ENCODE data around the gene PGS1.

The PGS1 gene

DNA sequence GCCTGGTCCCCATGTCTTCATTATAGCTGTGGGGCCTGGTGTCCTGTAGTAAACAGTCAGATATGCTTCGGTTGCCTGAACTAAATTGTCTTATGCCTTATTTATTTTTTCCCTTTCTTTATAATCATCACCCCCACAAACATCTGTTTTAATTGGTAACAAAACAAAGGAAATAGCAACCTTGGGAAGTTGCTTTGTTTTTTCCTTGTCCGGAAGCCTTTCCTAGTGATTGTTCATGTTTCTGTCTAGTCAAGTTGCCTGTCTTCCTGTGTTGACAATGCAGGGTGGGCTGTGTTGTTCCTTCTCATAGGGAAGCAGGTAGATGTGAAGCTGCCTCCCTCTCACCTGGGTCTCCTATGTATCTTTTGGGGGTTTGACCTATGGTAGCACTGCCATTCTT lies 16.7 kb downstream of the PGS1 start:
- Histone ChIP-seq H3K9ac (ENCODE audit: low read depth, low read length) (no peak overlapping the region), H3K27ac (ENCODE audit: low read length) (no peak overlapping the region)

DNA sequence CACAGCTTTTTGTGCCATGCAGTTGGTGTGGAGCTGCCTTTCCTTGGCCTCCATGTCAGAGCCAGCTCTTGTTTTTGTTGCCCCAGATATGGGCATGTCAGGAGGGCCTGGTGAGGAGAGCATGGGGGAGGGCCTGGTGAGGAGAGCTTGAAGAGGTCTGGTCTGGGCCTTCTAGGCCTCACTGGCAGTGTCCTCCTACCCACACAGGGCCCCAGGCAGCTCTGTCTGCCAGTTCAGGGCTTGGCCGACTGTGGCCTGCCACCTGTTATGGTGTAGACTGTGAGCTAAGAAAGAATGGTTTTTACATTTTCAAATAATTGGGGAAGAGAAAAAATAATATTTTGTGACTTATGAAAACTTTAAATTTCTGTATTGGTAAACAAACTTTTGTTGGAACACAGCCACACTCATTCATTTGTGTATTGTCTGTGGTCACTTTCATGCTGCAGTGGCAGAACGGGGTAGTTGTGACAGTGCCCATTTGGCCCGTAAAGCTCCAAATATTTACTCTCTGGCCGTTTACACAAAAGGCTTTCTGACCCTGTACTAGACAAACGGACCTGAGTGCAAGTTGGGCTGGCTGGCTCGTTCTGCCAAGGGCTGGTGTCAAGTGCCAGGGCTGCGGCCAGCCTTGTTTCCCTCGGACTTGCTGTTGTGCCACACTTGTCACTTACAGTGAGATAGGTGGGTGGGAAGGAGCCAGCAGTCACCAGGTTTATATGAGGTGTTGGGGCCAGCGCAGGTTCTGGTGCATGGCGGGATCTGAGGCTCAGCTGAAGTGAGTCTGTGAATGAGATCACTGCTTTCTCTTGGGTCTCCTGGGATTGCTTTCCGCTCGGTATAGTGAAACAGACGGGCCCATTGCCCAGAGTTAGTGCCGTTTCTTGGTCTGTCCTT lies 18.2 kb downstream of the PGS1 start:
- no peak overlapping the region for H3K4me2 ChIP-seq (ENCODE audit: insufficient read depth, low read length)
- H3K79me2 ChIP-seq (ENCODE audit: insufficient read depth, low read length): peaks cover 48% of the 10 kb centered on the region
- no peaks in the 10 kb centered on the region for H3K27me3 ChIP-seq (ENCODE audit: insufficient read depth, low read length, poor library complexity)
- TF ChIP-seq, protein P1, sequence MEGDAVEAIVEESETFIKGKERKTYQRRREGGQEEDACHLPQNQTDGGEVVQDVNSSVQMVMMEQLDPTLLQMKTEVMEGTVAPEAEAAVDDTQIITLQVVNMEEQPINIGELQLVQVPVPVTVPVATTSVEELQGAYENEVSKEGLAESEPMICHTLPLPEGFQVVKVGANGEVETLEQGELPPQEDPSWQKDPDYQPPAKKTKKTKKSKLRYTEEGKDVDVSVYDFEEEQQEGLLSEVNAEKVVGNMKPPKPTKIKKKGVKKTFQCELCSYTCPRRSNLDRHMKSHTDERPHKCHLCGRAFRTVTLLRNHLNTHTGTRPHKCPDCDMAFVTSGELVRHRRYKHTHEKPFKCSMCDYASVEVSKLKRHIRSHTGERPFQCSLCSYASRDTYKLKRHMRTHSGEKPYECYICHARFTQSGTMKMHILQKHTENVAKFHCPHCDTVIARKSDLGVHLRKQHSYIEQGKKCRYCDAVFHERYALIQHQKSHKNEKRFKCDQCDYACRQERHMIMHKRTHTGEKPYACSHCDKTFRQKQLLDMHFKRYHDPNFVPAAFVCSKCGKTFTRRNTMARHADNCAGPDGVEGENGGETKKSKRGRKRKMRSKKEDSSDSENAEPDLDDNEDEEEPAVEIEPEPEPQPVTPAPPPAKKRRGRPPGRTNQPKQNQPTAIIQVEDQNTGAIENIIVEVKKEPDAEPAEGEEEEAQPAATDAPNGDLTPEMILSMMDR (IDR thresholded peaks at IDR 0.05; ENCODE audit: borderline replicate concordance, extremely low read depth, low read length, poor library complexity, severe bottlenecking): no peak
- TF ChIP-seq EZH2 (IDR thresholded peaks at IDR 0.05; ENCODE audit: borderline replicate concordance, low read depth, low read length, severe bottlenecking): no peak
- no peaks in the 10 kb centered on the region for H3K9me3 ChIP-seq (ENCODE audit: insufficient read depth, low read length, severe bottlenecking)
- peaks cover 90% of the 10 kb centered on the region for H3K36me3 ChIP-seq (ENCODE audit: insufficient read depth, low read length)
- ATAC-seq (ENCODE audit: insufficient read depth, low read depth): no peak
- H3K9ac ChIP-seq (ENCODE audit: low read depth, low read length): no peak overlapping the region
- no peaks in the 10 kb centered on the region for H3K4me1 ChIP-seq (ENCODE audit: insufficient read depth, low read length)
- no peak overlapping the region for H2AFZ ChIP-seq (ENCODE audit: low read depth, low read length)
- H3K27ac ChIP-seq (ENCODE audit: low read length): no peak overlapping the region
- DNase-seq: no peak
- H3K4me3 ChIP-seq (ENCODE audit: low read depth in 1 of 2, low read length in 2 of 2): no peak overlapping the region
- peaks cover 60% of the 10 kb centered on the region for H4K20me1 ChIP-seq (ENCODE audit: insufficient read depth, low read length)

More for the DNA sequence above, 16.7 kb downstream of the PGS1 start:
- Histone ChIP-seq H3K4me3 (ENCODE audit: low read depth in 1 of 2, low read length in 2 of 2) (no peak overlapping the region), H3K27me3 (ENCODE audit: insufficient read depth, low read length, poor library complexity) (no peaks in the 10 kb centered on the region), H3K4me1 (ENCODE audit: insufficient read depth, low read length) (no peaks in the 10 kb centered on the region), H3K36me3 (ENCODE audit: insufficient read depth, low read length) (peaks cover 81% of the 10 kb centered on the region), H3K79me2 (ENCODE audit: insufficient read depth, low read length) (peaks cover 64% of the 10 kb centered on the region), H3K4me2 (ENCODE audit: insufficient read depth, low read length) (no peak overlapping the region), H2AFZ (ENCODE audit: low read depth, low read length) (no peak overlapping the region), H3K9me3 (ENCODE audit: insufficient read depth, low read length, severe bottlenecking) (no peaks in the 10 kb centered on the region), H4K20me1 (ENCODE audit: insufficient read depth, low read length) (peaks cover 72% of the 10 kb centered on the region)
- ATAC-seq (ENCODE audit: insufficient read depth, low read depth): no peak
- no peak for DNase-seq
- no peak for TF ChIP-seq EZH2 (IDR thresholded peaks at IDR 0.05; ENCODE audit: borderline replicate concordance, low read depth, low read length, severe bottlenecking)
- TF ChIP-seq, protein P1 (IDR thresholded peaks at IDR 0.05; ENCODE audit: borderline replicate concordance, extremely low read depth, low read length, poor library complexity, severe bottlenecking): no peak

DNA sequence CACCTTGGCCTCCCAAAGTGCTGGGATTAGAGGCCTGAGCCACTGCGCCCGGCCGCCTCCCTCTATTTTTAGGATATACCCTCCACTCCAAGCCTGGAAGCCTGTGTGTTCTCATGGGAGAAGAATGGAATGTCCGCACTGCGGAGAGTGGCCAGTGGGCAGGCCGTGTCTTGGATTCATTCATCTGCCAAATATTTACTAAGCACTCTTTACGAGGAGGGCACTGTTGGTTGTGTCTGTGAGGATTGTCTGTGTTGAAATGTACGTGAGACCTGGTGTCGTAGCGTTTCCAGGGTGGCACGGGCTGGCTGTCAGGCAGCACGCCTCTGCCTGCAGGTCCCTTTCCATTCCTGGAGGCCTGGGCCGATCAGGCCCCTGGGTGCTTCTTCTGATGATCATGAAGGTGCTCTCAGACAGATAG lies 19.2 kb downstream of the PGS1 start:
- Histone ChIP-seq H3K9ac (ENCODE audit: low read depth, low read length) (no peak overlapping the region), H3K4me1 (ENCODE audit: insufficient read depth, low read length) (no peaks in the 10 kb centered on the region), H3K27me3 (ENCODE audit: insufficient read depth, low read length, poor library complexity) (no peaks in the 10 kb centered on the region), H4K20me1 (ENCODE audit: insufficient read depth, low read length) (peaks cover 55% of the 10 kb centered on the region), H3K79me2 (ENCODE audit: insufficient read depth, low read length) (peaks cover 38% of the 10 kb centered on the region), H3K4me3 (ENCODE audit: low read depth in 1 of 2, low read length in 2 of 2) (no peak overlapping the region), H3K27ac (ENCODE audit: low read length) (no peak overlapping the region), H3K36me3 (ENCODE audit: insufficient read depth, low read length) (peaks cover 91% of the 10 kb centered on the region), H2AFZ (ENCODE audit: low read depth, low read length) (no peak overlapping the region), H3K4me2 (ENCODE audit: insufficient read depth, low read length) (no peak overlapping the region), H3K9me3 (ENCODE audit: insufficient read depth, low read length, severe bottlenecking) (no peaks in the 10 kb centered on the region)
- TF ChIP-seq, protein P1 (IDR thresholded peaks at IDR 0.05; ENCODE audit: borderline replicate concordance, extremely low read depth, low read length, poor library complexity, severe bottlenecking): no peak
- TF ChIP-seq EZH2 (IDR thresholded peaks at IDR 0.05; ENCODE audit: borderline replicate concordance, low read depth, low read length, severe bottlenecking): no peak
- no peak for DNase-seq
- ATAC-seq (ENCODE audit: insufficient read depth, low read depth): no peak

Data from DND-41 (cell line).